MM.1S (cell line): ENCODE measurements around the gene HNF4A.

ENCODE experiments used
- CTCF ChIP-seq: fragments of 300-600 bp; sonication (generic); IDR thresholded peaks from 2 replicates; pipeline ENCODE4 v1.5.1; 2016; ENCODE audit warnings: antibody characterized with exemption, low read length, mixed read lengths
- EZH2 ChIP-seq: fragments of 300-600 bp; sonication (generic); optimal IDR thresholded peaks from 2 replicates; pipeline ENCODE3; 2017; ENCODE audit warnings: low read depth, mild to moderate bottlenecking, antibody characterized with exemption, low read length, mixed read lengths

- TF ChIP-seq CTCF (no peak), EZH2 (no peak)
Measured at GRCh38 chr20:44470327-44470726, 114.8 kb downstream of the HNF4A start.
